DMS114 treated with DMSO at 0.1 percent for 48 hours (cell line): ENCODE data around the gene BCL11A.

Source experiments
- DNase-seq: peaks from one replicate; lab custom pipeline; 2025; ENCODE audit not compliant: unreplicated experiment; lab: John Stamatoyannopoulos, UW

The BCL11A gene

DNA sequence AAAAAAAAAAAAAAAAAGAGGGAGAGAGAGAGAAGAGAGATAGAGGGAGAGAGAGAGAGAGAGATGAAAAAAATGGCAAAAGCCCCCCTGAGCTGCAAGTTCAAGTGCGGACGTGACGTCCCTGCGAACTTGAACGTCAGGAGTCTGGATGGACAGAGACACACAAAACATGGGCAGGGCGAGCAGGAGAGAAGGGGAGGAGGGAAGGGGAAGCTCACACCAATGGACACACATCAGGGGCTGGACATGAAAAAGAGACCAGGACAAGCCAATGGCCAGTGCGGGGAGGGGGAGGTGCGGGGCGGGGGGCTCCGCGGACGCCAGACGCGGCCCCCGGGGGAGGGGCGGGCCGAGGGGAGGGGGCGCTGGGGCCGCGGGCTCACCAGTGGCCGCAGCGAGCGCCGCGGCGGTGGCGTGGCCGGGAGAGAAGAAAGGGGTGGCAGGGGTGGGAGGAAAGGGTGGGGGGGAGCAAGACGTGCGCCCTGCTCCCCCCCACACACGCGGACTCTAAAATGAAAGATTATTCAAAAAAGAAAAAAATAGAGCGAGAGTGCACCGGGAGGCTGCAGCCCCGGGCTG lies at the start of gene BCL11A:
BCL11A (minus strand) TSS at position 160 of the 579 bp plus-strand sequence. CDS start 384 bp downstream, outside the sequence.
- peak; percentile 87 for DNase-seq

GRCh38 chr2:60602828-60603532 lies 49.5 kb upstream of the BCL11A start:
- DNase-seq = no peak

DNA sequence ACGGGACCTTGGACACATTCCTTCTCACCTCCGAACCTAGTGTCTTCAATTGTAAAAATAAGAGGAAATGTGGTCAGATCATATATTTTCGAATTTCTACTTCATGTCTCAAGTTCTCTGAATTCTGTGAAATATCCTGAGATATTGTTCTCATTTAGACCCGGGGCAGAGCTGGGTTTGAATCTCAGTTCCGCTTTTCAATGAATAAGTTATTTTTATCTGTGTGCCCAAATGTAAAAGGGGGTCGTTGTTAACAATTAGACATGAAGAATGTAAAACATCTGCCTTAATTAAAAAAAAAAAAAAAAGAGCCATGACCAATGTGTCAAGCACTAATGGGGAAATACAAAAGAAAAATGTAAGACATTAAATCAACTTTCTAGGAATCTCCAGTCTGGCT lies 48.9 kb upstream of the BCL11A start:
- DNase-seq = no peak

DNA sequence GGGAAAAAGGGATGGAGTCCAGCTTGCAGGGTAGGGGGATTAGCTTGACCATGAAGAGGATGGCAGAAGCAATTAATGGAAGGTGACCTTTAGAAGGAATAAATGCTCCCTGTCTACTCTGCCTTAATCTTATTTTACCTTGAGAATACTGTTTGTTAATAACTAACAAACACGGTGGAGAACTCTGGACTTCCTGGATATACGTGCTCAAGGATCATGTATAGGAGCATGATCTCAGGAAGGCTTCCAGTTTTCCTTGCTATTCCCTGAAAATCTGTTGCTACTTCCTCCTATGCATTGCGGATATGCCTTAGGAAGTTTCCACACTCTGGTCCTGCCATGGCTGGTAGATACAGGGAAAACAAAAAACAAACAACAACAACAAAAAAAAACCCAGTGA lies 44.8 kb upstream of the BCL11A start:
- DNase-seq = no peak

DNA sequence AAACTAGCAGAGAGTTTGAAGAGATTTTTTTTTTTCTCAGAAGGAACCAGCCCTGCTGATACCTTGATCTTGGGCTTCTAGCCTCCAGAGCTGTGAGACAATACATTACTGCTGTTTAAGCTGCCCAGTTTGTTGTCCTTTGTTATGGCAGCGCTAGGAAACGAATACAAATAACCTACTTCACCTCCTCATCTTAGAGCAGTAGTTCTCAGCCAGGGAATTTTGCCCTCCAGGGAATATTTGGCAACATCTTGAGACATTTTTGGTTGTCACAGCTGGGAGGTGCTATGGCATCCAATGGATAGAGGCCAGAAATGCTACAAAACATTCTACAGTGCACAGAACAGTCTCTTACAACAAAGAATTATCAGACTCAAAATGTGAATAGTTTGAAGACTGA lies 43.9 kb upstream of the BCL11A start:
- DNase-seq = no peak

DNA sequence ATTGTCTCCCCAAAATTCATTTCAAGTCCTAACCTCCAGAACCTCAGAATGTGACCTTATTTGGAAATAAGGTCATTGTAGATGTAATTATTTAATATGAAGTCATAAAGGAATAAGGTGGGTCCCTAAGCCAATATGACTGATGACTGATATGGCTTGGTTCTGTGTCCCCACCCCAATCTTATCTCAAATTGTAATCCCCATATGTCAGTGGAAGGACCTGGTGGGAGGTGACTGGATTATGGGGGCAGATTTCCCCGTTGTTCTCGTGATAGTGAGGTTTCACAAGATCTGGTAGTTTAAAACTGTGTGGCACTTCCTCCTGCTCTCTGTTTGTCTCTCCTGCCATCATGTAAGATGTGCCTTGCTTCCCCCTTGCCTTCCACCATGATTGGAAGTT lies 43.0 kb upstream of the BCL11A start:
- DNase-seq = no peak

- DNase-seq = no peak
Measured at GRCh38 chr2:60595953-60596352, 42.5 kb upstream of the BCL11A start.

DNA sequence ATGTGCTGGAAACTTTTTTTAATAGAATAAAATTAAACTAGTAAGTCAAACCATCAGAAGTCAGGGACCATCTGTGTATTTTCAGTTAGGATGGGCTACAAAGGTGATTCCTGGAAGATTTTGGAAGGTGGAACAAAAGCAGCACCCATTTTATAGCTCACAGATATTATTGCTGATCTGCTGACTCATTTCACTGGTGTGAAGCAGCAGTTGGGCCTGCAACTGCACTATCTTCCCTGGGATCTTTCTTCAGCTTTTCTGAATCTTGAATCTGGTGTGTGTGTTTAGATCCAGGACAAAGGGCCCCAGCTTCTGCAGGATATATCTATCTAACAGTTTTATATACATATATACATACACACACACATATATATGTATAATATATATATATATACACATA lies 35.6 kb upstream of the BCL11A start:
- DNase-seq = no peak

GRCh38 chr2:60586081-60586480 lies 32.6 kb upstream of the BCL11A start:
- no peak for DNase-seq

DNA sequence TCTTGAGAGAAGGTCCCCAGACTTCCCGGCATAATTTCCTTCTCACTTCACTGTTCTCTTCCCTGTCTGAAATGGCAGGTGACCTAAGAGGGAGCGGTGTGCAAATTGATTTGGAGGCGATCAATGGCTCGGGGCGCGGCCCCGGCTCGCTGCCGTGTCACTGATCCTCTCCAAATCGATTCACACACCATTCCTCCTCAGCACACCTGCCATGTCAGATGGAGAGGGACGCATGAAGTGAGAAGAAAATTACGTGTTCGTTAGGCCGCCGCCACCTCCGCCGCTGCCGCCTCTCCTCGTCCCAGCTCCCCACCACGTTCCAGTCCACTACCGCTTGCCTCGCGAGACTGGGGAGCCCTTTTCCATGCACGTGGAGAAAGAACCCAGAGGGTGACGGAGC lies 31.8 kb upstream of the BCL11A start:
- no peak for DNase-seq

- DNase-seq = no peak
Measured at GRCh38 chr2:60583604-60584003, 30.1 kb upstream of the BCL11A start.

DNA sequence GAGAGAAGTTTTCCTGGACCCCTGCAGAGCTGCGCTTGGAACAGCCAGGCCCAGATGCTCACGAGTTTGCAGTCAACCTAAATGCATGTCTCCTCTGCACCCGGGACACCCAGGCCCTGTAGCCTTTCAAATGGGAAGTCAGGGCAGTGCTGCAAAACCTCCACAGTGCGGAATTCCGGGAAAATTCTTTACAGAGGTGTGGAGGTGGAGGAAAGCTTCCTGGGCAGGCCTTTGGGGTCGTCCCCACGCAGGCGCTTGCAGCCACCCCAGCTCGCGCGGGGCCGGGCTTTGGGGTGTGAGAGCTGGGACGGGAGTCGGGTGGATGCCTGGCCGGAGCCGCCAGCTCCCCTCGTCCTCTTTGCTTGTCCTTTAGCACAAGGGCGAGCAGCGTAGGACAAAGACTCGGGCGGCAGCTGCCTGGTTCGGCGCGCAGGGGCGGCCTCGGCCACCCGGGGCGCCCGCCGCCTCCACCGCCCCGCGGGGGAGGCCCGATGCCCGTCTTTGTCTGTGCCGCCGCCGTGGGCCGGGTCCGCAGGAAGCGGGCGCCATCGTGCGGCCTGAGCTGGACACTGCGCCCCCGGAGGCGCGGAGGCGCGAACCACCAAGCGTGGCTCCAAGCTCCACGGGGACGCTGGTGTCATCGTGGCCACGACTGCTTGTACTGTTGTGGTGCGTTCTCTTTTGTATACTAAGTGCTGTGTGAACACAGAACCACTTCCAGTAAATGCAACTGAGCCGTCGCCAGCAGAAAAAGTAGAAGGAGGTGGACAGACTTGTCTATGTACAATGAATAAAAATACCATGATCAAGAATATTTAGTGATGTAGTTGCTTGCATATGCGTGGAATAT lies 28.2 kb upstream of the BCL11A start:
- peak; percentile 27 for DNase-seq

- no peak for DNase-seq
Measured at GRCh38 chr2:60577682-60578283, 24.3 kb upstream of the BCL11A start.

DNA sequence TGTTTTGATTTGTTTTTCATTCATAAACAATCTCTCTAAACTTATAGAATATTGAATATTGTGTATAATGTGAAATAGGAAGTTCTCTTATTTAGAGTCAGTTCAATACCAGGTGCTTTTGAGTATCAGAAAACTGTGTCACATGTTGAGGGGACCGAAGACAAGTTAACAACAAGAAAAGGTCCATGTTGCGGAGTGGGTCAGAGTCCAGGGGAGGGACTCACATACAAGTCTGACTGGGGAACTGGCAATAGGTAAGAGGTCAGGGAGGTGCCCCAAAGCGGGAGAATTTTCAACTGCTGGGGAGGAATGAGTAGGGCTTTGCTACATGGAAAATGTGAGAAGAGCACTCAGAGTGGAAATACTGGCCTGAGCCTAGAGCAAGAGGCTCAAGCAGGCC lies 19.8 kb upstream of the BCL11A start:
- no peak for DNase-seq

- DNase-seq = no peak
Measured at GRCh38 chr2:60570251-60570650, 16.8 kb upstream of the BCL11A start.

DNA sequence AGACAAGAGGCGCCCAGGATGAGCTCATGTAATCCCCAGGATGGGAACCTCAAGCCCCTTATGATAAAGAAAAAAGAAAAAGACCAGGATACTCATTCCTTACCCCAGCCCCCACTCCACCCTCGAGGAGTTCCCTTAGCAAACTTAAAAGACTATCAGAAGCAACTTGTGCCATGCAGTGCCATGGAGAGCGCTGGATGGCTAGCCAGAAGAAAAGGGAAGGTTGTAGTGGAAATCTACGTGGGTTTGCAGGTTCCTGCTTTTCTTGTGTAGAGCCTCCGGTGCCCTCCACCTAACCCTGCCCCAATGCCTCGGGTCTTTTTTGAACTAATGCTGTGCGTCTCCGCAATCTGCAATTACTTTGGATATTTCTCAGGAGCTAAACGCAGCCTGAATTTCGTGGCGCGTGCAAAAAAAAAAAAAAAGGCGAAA lies 16.2 kb upstream of the BCL11A start:
- DNase-seq = no peak

- no peak for DNase-seq
Measured at GRCh38 chr2:60567919-60568768, 14.7 kb upstream of the BCL11A start.

DNA sequence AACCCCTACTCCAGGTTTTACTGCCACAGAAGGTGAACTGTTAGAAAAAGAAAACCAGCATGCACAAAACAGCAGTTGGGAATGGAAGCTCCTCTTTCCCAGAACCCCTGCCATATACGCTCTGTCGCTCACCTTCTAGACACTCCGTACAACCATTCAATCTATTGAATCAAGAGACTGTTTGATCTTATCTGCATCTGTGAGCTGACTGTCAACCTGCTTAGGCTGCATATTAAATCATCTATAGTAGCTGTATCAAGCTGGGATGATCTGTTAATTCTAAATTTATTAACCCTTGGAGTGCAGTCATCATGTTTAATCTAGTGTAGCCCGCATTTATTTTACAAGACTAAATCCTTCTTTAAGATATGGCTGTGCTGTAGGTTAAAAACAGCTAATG lies 13.6 kb upstream of the BCL11A start:
- no peak for DNase-seq

GRCh38 chr2:60565472-60565871 lies 12.0 kb upstream of the BCL11A start:
- DNase-seq = peak; percentile 26

- DNase-seq = peak; percentile 39
Measured at GRCh38 chr2:60560734-60561644, 7.5 kb upstream of the BCL11A start.
